ENCODE results near the gene FAM241B. TPM values are rescaled to one million over a fixed set of nuclear protein-coding genes. Genes with fewer than 3 reads are reported as not detected.

The FAM241B gene
- total RNA-seq, 1 experiment from 2014 or later, result 13.7 TPM

- Histone ChIP-seq H2BK20ac (ENCODE audit: low read depth, low read length, poor library complexity, severe bottlenecking) (no peak overlapping the region), H3K4me1 (ENCODE audit: insufficient read depth, low read length) (peaks cover 3% of the 10 kb centered on the region; the same call in 1 of the 2 replicates), H3K27ac (ENCODE audit: insufficient read length, low read depth, low read length) (no peak overlapping the region), H2BK120ac (ENCODE audit: low read depth, low read length, poor library complexity, severe bottlenecking) (no peak overlapping the region), H3K18ac (ENCODE audit: insufficient read length, low read depth, low read length) (no peak overlapping the region), H3T11ph (ENCODE audit: low read length) (no peak overlapping the region), H4K5ac (ENCODE audit: insufficient read length, low read depth, low read length) (no peak overlapping the region), H3K56ac (ENCODE audit: insufficient read length, low read depth, low read length) (no peak overlapping the region), H2BK12ac (ENCODE audit: insufficient read length, low read depth, low read length) (no peak overlapping the region), H2AFZ (ENCODE audit: low read length) (no peak overlapping the region), H4K8ac (replicated peaks; ENCODE audit: insufficient read length, low read depth, low read length) (no peak overlapping the region), H3K4me2 (ENCODE audit: insufficient read depth, insufficient read length, low read length) (no peak overlapping the region), H3K27me3 (ENCODE audit: insufficient read depth, low read length) (no peaks in the 10 kb centered on the region), H3K9ac (ENCODE audit: extremely low read depth, insufficient read length, low read length) (no peak overlapping the region), H3K9me3 (ENCODE audit: control insufficient read depth, low read depth, low read length) (no peaks in the 10 kb centered on the region), H2BK15ac (ENCODE audit: low read depth, low read length) (no peak overlapping the region), H3K79me2 (ENCODE audit: insufficient read depth, low read length) (no peaks in the 10 kb centered on the region), H2BK5ac (ENCODE audit: insufficient read length, low read length) (no peak overlapping the region), H4K91ac (ENCODE audit: insufficient read length, low read depth, low read length) (no peak overlapping the region), H3K14ac (ENCODE audit: insufficient read depth, low read length) (no peak overlapping the region), H2AK5ac (ENCODE audit: insufficient read length, low read length) (no peak overlapping the region), H4K20me1 (ENCODE audit: control insufficient read depth, insufficient read depth, insufficient read length) (peaks cover 2% of the 10 kb centered on the region), H3K4ac (ENCODE audit: low read depth, low read length) (no peak overlapping the region), H3K23ac (ENCODE audit: insufficient read length, low read depth, low read length) (no peak overlapping the region), H3K23me2 (ENCODE audit: insufficient read length, low read depth, low read length, poor library complexity, severe bottlenecking) (no peaks in the 10 kb centered on the region), H3K79me1 (ENCODE audit: insufficient read depth, low read depth, low read length, poor library complexity, severe bottlenecking) (no peaks in the 10 kb centered on the region)
- no peaks in the 10 kb centered on the region for H3K36me3 Mint-ChIP-seq (ENCODE audit: insufficient read depth in 1 of 3, low read depth in 3 of 3)
- TF ChIP-seq CTCF (conservative IDR thresholded peaks at IDR 0.05), result peak; percentile 40; the same call in 2 of the 3 replicates
- peak overlapping the region in 2 of 3 experiments; percentile 70 to 94; a peak in 2 of 7 replicates for H3K27ac Mint-ChIP-seq
- H3K4me1 Mint-ChIP-seq, result peaks cover 43 to 45% of the 10 kb centered on the region in 2 experiments
- H3K4me3 Mint-ChIP-seq, result no peak overlapping the region; a peak in 1 of 5 replicates
- no peak for DNase-seq
- H3K27me3 Mint-ChIP-seq (ENCODE audit: low read depth), result peaks cover 26% of the 10 kb centered on the region
- no CpG with 5 or more reads among the region's 20 CpGs for WGBS (ENCODE audit: extremely low coverage, insufficient read length, low lambda C conversion rate)
- no peaks in the 10 kb centered on the region for H3K9me3 Mint-ChIP-seq
Measured at GRCh38 chr10:69655124-69655867, 25.2 kb downstream of the FAM241B start.

Measured in H9 (cell line).